ENCODE measurements around the gene PAM.

GRCh38 chr5:102865171-102865509, 110.0 kb downstream of the PAM start:
- no peak for TF ChIP-seq EP300 (IDR thresholded peaks at IDR 0.05)
- no peak for TF ChIP-seq CTCF (IDR thresholded peaks at IDR 0.05)
